Renal pelvis (tissue), 4 donors: ENCODE data around the gene NPBWR2. TPM values are rescaled to one million over a fixed set of nuclear protein-coding genes. Genes with fewer than 3 reads are reported as not detected.

Experiments used
- DNase-seq: peaks from one replicate; pipeline ENCODE4 v3.0.0-alpha.2; 2013
- polyA plus RNA-seq, 3 donors: library from polyadenylated mRNA; unstranded; fragments of 120-200 nt; gene quantifications; one replicate each; pipeline ENCODE4 v1.2.1, GENCODE V29; 2013; ENCODE audit not compliant: insufficient read length in 3 of 3

The NPBWR2 gene
- polyA plus RNA-seq, 3 donors, result not detected

DNA sequence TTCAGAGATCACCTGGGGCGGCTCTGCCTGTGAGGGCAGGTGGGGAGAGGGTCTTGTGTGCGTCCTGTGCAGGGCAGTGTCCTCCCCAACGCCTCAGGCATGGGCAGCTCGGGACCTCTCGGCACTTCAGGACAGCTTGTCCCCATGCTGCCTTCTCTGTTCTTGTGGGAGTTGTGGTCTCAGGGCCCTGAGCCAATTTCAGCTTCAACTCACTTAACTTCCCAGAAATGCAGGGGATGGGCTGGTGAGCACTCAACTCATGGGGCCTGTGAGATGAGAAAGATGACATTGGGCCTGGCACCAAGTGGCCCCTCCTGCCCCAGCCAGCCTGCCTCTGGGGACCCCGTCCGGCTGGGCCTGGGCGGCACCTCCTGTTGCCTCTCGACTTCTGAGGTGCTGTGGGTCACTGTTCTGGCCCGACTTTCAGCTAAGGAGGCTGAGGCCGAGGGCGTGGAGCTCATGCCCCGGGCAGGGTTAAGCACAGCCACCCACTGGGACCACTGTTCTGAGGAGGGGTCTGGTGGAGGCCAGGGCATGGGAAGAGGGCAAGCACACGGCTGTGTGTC is 34.8 kb downstream of the NPBWR2 start:
- no peak for DNase-seq

DNA sequence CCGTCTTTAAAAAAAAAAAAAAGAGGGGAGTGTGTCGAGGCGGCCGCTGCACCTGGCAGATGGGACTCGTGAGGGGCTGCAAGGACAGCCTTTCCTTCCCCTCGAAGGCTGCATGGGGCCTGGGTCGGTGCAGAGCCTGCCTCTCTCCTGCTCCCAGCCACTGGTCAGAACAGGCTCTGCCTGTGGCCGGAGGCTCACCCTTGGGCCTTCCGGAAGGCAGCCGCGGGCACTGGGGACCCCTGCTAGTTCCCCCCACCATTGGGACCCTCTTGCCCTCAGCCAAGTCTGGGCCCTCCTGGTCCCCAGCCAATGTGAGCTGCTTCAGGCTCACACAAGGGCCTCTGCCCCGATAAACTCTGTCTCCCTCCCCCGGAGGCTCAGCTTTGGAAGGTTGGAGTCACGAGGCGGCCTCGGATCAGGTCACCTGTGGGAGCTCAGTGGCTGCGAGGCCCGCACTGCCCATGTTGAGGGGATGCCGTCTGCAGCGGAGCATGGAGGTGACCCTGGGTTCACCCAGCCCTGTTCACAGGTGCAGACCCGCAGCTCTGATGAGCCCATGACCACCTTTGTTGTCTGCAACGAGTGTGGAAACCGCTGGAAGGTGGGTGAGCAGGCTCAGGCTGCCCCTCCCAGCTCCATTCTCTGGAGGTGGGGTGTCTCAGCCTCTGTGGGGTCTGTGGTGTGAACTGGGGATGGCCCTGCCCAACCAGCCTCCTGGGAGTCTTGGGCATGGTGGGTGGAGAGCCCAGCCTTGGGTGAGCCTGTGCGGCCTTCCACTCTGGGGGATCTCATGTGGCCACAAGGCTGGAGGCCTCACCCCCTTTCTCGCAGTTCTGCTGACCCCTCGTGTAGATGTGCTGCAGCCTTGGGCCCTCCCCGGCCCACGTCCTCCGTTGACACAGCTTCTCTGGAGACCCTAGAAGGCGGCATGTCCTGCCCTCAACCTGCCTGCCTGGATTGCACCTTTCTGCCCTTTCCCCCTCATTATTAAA is 35.7 kb downstream of the NPBWR2 start:
- no peak for DNase-seq

- DNase-seq, result no peak
These were observed 36.9 kb downstream of the NPBWR2 start for GRCh38 chr20:64070244-64070993.

DNA sequence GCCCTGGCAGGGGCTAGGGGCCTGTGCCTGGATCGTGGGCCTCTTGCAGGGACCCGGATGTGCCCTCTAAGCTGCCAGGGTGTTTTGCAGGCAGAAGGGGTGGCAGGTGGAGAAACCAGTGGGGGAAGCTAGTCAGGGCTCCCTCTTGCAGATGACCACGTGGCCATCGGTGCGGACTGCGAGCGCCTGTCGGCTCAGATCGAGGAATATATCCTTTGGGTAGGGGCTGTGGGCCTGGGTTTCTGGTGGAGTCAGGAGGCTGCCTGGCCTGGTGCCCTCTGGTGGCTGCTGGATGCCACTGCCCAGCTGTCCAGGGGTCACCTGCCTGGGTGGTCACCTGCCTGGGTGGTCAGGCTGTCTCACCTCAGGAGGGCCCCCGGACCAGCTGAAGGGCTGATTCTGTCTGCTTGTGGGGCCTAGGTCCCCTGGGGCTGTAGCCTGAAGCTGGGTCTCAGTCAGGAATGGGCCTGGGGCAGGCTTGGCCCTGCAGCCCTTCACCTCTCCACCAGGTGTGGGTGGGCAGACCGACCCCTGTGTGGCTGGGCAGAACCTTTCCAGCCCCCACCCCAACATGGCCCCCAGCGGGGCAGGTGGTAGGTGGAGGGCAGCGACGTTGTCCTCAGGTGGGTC is 37.6 kb downstream of the NPBWR2 start:
- DNase-seq, result no peak

DNA sequence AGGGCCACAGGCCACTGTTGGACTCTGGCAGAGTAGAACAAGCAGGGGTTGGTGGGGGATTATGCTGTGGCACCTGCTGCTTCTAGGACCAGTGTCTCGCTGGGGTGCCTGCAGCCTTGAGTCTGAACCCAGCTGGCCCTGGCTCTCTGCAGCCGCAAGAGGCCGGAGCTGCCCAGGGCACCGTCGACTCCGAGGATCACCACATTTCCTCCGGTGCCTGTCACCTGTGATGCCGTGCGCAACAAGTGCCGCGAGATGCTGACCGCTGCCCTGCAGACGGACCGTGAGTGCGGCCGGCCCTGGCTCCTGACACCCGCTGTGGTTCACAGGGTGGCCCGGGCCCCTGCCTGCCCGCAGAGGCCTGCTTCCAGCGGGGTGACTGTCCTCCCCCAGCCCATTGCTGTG is 38.2 kb downstream of the NPBWR2 start:
- no peak for DNase-seq

GRCh38 chr20:64068386-64069208 is 38.8 kb downstream of the NPBWR2 start:
- DNase-seq, result no peak

DNA sequence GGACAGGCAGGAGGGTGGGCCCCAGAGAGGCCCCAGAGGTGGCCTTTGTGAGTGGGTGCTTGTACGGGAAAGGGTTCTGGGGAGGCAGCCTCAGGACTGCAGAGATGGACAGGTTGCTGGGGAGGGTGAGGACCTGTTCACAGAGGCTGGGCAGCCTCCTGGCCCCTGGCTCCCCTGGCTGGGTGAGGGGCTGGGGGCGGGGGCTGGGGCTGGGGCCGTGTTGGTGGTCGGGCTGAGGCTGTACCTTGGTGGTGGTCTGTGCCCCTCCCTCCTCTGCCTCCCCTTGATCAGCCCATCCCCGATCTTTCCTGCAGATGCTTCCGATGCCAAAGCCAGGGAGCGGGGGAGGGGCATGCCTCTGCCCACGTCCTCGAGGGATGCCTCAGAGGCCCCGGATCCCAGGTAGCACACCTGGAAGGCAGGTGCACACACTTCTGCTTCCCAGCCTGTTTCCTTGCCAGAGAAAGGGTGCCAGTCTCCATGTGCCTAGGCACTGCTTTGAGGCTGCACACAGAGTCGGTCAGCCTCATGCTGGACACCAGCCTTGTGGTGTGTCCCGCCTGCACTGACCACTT is 39.5 kb downstream of the NPBWR2 start:
- DNase-seq, result no peak

GRCh38 chr20:64067005-64067632 is 40.2 kb downstream of the NPBWR2 start:
- DNase-seq, result no peak

DNA sequence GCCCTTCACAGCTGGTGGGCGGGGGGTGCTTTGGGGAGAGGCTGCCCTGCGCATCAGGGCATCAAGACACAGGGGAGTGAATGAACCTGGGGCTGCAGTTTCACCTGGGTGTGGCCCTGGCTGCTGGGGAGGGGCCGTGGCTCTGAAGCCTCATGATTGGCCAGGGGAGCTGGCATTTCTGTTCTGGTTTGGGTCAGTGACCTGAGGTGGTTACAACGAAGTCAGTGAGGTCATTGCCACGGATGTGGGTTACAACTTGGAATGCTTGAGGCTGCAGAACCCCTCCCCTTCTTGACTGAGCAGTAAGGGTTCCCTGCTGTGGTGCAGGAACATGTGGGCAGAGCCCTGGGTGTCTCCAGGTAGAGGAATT is 41.4 kb downstream of the NPBWR2 start:
- no peak for DNase-seq

DNA sequence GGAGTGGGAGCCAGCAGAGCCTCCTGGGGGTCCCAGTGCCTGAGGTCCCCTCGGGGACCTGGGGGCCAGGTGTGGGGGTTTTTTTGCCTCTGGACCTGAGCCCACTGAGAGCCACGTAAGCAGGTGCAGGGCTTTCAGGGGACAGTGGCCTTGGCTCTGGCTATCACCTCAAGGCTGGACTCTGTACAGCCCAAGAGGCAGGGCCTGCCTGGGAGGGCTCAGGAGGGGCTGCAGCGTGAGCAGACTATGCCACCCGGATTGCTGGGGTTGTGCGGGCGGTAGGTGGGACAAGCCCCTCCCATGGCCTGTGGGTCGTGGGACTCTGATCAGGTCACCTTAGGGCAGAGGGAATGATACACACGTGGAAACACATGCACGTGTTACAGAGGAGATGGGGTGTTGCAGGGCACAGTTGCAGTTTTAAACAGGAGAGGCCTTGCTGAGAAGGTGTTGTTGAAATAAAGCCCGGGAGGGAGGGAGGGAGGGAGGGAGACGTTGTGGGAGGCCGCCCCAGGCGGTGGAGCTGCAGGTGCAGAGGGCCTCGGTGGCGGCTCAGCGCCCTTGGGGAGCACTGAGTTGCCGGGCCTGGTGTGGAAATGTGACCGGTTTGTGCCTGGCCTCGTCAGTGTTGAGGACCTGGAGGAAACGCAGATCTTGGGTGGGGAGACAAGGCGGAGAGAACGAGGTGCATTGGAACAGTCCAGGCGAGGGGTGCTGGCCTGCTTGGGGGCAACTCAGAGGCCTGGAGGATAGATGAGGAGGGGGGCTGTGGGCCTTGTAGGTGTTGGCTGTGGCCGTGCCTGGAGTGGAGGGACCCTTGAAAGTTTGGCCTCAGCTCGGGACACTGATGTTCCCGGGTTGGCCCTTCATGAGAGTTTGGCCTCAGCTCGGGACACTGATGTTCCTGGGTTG is 42.0 kb downstream of the NPBWR2 start:
- DNase-seq, result no peak

GRCh38 chr20:64064145-64064698 is 43.1 kb downstream of the NPBWR2 start:
- DNase-seq, result no peak

DNA sequence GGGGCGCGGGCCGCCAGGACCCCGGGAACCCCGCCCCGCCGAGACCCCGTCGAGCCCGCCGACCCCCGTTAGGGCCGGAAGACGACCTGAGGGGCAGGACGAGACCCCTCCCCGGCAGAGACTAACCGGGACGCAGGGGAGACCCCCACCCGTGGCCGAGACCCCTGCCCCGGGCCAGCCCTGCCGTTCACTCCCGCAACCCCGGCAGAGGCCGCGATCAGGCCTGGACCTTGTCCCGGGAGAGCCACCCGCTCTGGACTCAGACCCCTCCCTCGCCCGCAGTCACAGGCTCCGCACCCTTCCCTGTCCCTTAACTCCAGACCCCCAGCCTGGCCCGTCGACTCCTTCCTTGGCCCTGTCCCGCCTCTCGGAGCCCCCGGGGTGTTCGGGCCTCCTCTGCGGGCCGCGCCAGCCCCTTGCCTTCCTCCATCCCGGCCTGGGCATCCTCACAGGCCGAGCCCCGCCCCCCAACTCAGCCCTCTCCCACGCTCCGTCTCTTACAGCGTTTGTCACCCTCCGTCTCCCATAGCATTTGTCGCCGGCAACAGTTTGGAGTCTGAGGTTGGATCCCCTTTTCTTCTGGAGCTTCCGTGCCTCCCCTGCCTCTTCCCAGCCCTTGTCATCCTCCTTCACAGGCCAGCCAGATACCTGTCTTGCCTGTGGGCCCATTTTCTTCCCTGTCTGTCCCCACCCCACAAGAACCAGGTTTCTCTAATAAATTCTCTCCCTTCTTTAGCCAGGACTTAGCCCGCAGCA is 43.8 kb downstream of the NPBWR2 start:
- no peak for DNase-seq

DNA sequence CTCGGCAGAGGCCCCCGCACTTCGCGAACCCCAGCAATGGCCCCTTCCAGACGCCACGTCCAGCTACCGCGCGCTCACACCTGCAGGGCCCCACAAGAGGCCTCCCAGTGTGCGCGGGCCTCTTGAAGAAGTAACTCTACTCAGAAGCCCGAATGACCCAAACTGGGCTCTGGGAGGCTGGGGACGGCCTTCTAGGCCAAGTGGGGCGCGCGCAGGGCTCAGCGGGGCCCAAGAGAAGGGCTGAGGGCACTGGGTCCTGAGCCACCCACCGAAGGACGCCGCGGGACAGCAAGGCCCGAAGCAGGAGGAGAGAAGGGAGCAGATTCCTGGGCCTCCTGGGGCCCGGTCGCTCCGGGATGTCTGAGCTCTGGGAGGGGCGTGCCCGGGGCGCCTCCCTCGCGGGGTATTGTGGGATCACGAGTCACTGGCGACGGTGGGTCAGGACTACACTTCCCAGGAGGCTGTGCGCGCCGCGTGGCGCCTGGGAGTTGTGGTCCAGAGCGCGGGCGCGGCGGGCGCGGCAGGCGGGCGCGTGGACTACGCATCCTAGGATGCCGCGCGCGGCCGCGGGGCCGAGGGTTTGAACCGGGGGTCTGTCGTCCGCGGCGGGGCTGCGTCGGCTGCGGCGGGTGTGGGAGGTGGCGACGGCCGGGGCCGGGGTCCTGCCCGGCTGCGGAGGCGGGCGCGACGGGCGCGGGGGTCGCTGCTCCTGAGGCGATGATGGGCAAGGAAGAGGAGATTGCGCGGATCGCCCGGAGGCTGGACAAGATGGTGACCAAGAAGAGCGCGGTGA is 44.6 kb downstream of the NPBWR2 start, which contains the start of gene TCEA2:
TSS of gene TCEA2 (plus strand) at position 603 of the 793 bp plus-strand sequence. CDS start at position 718, 115 bp downstream.
- DNase-seq, result peak; percentile 97

DNA sequence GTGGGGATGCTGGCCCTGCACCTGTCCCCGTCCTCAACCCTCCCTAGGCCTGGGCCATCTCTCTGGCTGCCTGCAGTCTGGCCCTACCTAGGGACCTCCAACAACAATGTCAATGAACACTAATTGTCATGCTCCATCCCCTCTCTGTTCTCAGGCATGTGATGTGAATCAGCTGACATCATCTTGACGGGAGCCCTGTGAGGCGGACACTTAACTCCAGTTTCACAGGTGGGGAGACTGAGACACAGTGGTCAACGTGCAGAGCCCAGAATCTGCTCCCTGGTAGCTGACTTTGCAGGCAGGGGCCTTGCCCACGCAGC is 45.1 kb downstream of the NPBWR2 start:
- DNase-seq, result no peak

GRCh38 chr20:64058536-64058935 is 48.8 kb downstream of the NPBWR2 start:
- DNase-seq, result no peak

DNA sequence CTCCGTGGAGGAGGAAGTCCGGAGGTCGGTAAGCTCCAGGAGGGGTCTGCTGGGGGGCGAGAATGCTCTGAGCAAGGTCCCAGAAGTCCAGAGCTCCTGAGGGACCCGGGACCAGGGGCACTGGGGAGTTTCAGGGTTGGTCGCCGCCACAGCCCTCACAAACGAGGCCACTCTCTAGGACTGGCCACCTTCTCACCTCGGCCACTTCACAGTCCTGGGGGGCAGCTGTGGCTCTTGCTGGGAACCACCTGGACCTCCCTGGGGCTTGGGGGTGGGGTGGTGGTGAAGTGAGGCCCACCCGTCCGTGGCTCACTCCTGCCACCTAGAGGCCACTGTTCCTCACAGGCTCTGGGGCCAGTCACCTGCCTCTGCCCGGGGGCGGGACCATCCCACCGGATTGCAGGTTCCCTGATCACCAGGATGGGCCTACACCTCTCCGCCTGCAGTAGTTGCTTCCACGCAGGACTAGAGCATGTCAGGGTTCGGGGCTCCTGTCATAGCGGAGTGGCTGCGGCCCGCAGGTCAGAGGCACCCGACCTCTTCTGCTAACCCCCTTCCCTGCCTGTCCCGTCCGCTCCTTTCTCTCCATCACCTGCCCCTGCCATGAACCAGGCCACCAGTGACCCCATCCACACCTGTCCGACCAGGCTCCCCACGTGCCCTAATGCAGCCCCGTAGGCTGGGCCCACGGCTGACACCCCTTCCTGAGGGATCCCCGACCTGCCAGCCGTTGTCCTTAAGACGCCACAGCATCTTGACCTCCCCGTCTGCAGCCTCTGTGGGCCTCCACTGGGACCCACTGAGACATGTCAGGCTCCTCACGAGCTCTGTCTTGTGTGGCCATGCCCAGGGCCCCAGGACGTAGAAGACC is 49.5 kb downstream of the NPBWR2 start:
- peak; percentile 73 for DNase-seq
